Keratinocyte (primary cell): ENCODE data around the gene FUT4. TPM values are rescaled to one million over a fixed set of nuclear protein-coding genes. Genes with fewer than 3 reads are reported as not detected.

Experiments
- DNase-seq: peaks from one replicate; pipeline ENCODE4 v3.0.0-alpha.2; 2011; ENCODE audit warnings: low read depth, missing footprints, low spot score
- FAIRE-seq: peaks from 2 replicates; lab custom pipeline; 2011; peaks lifted over from hg19 to GRCh38; lab: Jason Lieb, UNC
- H2AFZ ChIP-seq: 2 replicates; pipeline ENCODE4 v1.6.0; 2012; ENCODE audit warnings: low read length, control low read depth, inconsistent platforms; ENCODE audit not compliant: control insufficient read depth
- H3K27ac ChIP-seq: 2 replicates; pipeline ENCODE4 v1.5.1; 2011; ENCODE audit warnings: low read length; ENCODE audit not compliant: control insufficient read depth, insufficient read depth
- H3K27me3 ChIP-seq: 3 replicates; pipeline ENCODE4 v1.6.0; 2011; ENCODE audit warnings: low read length; ENCODE audit not compliant: control insufficient read depth, insufficient read depth; ENCODE audit errors: extremely low read depth
- H3K36me3 ChIP-seq, 2 experiments: 2 replicates in 1 of 2; 3 replicates in 1 of 2; pipeline ENCODE4 v1.5.1; 2011; ENCODE audit warnings: low read length in 2 of 2, mild to moderate bottlenecking in 1 of 2; ENCODE audit not compliant: control insufficient read depth in 2 of 2, insufficient read depth in 2 of 2; ENCODE audit errors: extremely low read depth in 1 of 2
- H3K4me1 ChIP-seq: 3 replicates; pipeline ENCODE4 v1.5.1; 2011; ENCODE audit warnings: low read length; ENCODE audit not compliant: control insufficient read depth, insufficient read depth; ENCODE audit errors: extremely low read depth
- H3K4me2 ChIP-seq: 3 replicates; pipeline ENCODE4 v1.6.0; 2011; ENCODE audit warnings: low read depth, low read length; ENCODE audit not compliant: control insufficient read depth, insufficient read depth; ENCODE audit errors: extremely low read depth
- H3K4me3 ChIP-seq, 3 experiments: fragments of 200-600 bp in 1 of 3; sonication (generic) in 1 of 3; 2 replicates in 2 of 3; 3 replicates in 1 of 3; pipeline ENCODE4 v1.5.1; 2011 to 2016; ENCODE audit warnings: low read length in 3 of 3, mild to moderate bottlenecking in 3 of 3, control low read depth in 2 of 3, inconsistent platforms in 1 of 3, low read depth in 1 of 3, mixed read lengths in 1 of 3, mixed run types in 1 of 3, moderate library complexity in 1 of 3; ENCODE audit not compliant: control insufficient read depth in 2 of 3, insufficient read depth in 2 of 3; ENCODE audit errors: extremely low read depth in 1 of 3
- H3K79me2 ChIP-seq: 2 replicates; pipeline ENCODE4 v1.6.0; 2012; ENCODE audit warnings: low read length; ENCODE audit not compliant: control insufficient read depth, insufficient read depth
- H3K9ac ChIP-seq: 3 replicates; pipeline ENCODE4 v1.6.0; 2011; ENCODE audit warnings: low read length; ENCODE audit not compliant: control insufficient read depth, insufficient read depth; ENCODE audit errors: extremely low read depth
- H3K9me1 ChIP-seq: 3 replicates; pipeline ENCODE4 v1.6.0; 2011; ENCODE audit warnings: low read length; ENCODE audit not compliant: control insufficient read depth, insufficient read depth; ENCODE audit errors: extremely low read depth
- H3K9me3 ChIP-seq: 2 replicates; pipeline ENCODE4 v1.5.1; 2012; ENCODE audit warnings: low read depth, low read length; ENCODE audit not compliant: control insufficient read depth
- H4K20me1 ChIP-seq: 3 replicates; pipeline ENCODE4 v1.6.0; 2011; ENCODE audit warnings: low read length; ENCODE audit not compliant: control insufficient read depth, insufficient read depth; ENCODE audit errors: extremely low read depth
- CTCF ChIP-seq, 3 experiments: IDR thresholded peaks in 1 of 3; conservative IDR thresholded peaks in 1 of 3; optimal IDR thresholded peaks in 1 of 3; 2 replicates in 2 of 3; 3 replicates in 1 of 3; pipeline versions ENCODE3 to v1.5.1; 2011; ENCODE audit warnings: low read length in 3 of 3, mild to moderate bottlenecking in 3 of 3, moderate library complexity in 2 of 3, control low read depth in 1 of 3, inconsistent platforms in 1 of 3; ENCODE audit not compliant: insufficient read depth in 2 of 3; ENCODE audit errors: extremely low read depth in 1 of 3
- EZH2 ChIP-seq: IDR thresholded peaks from one replicate; pipeline ENCODE4 v1.6.1; 2012; ENCODE audit warnings: inconsistent platforms, mild to moderate bottlenecking, low read length, moderate library complexity
- dilution Hi-C: fragments of 300-500 bp; cut with MboI; formaldehyde crosslinking; loops from one replicate; pipeline ENCODE4 v1.7.0; 2020; ENCODE audit warnings: low sequenced_read_pairs; ENCODE audit not compliant: extremely low pct_ligation_motif_present
- polyA plus RNA-seq, 5 experiments: library from polyadenylated mRNA; depleted of rRNA in 3 of 5; stranded (reverse) in 3 of 5; stranded (forward) in 1 of 5; unstranded in 1 of 5; fragments of >200 nt; gene quantifications; 1 replicate in 1 of 5; 2 replicates in 3 of 5; 3 replicates in 1 of 5; pipeline versions ENCODE4 v1.2.1 to v1.2.3, GENCODE V29; 2011 to 2012; ENCODE audit warnings: missing spikeins in 2 of 5, low read depth in 1 of 5, low replicate concordance in 1 of 5

Gene FUT4
- polyA plus RNA-seq, 1 donor (not counting 4 experiments of a cell fraction or from before 2014, with no cell fraction given), result 0.39 TPM

GRCh38 chr11:94518300-94518699 lies 25.4 kb upstream of the FUT4 start:
- Histone ChIP-seq H3K36me3 (no peaks in the 10 kb centered on the region), H3K4me3 (no peak overlapping the region), H3K4me1 (peaks cover 3% of the 10 kb centered on the region), H3K9ac (no peak overlapping the region), H3K27ac (no peak overlapping the region), H3K79me2 (no peaks in the 10 kb centered on the region), H3K27me3 (no peaks in the 10 kb centered on the region), H2AFZ (no peak overlapping the region), H3K9me3 (no peaks in the 10 kb centered on the region), H3K4me2 (no peak overlapping the region), H4K20me1 (no peaks in the 10 kb centered on the region), H3K9me1 (no peaks in the 10 kb centered on the region)
- FAIRE-seq, result no peak
- dilution Hi-C loops, result no loop called here
- DNase-seq, result no peak
- no peak for TF ChIP-seq CTCF (optimal IDR thresholded peaks at IDR 0.05 in 1 of 3, IDR thresholded peaks at IDR 0.05 in 1 of 3, conservative IDR thresholded peaks at IDR 0.05 in 1 of 3; ENCODE audit: extremely low read depth in 1 of 3, insufficient read depth in 2 of 3, low read length in 3 of 3)

GRCh38 chr11:94519478-94520084 lies 24.1 kb upstream of the FUT4 start:
- TF ChIP-seq EZH2 (no peak), CTCF (optimal IDR thresholded peaks at IDR 0.05 in 1 of 3, IDR thresholded peaks at IDR 0.05 in 1 of 3, conservative IDR thresholded peaks at IDR 0.05 in 1 of 3; ENCODE audit: extremely low read depth in 1 of 3, insufficient read depth in 2 of 3, low read length in 3 of 3) (peak in 1 of 3 experiments; percentile 32)
- dilution Hi-C loops, result no loop called here
- no peaks in the 10 kb centered on the region for H3K36me3 ChIP-seq
- no peaks in the 10 kb centered on the region for H3K79me2 ChIP-seq
- no peaks in the 10 kb centered on the region for H3K9me3 ChIP-seq
- H3K27me3 ChIP-seq, result no peaks in the 10 kb centered on the region
- no peak overlapping the region for H3K27ac ChIP-seq
- H3K4me1 ChIP-seq, result peaks cover 5% of the 10 kb centered on the region
- H4K20me1 ChIP-seq, result no peaks in the 10 kb centered on the region
- no peak overlapping the region for H3K4me2 ChIP-seq
- H3K9ac ChIP-seq, result no peak overlapping the region
- FAIRE-seq, result no peak
- no peak overlapping the region for H2AFZ ChIP-seq
- no peaks in the 10 kb centered on the region for H3K9me1 ChIP-seq
- no peak for DNase-seq
- H3K4me3 ChIP-seq, result no peak overlapping the region
